Psoas muscle (tissue), 8 donors: Measurements from ENCODE around the gene PITPNM3. TPM values are rescaled to one million over a fixed set of nuclear protein-coding genes. Genes with fewer than 3 reads are reported as not detected.

Experiments used
- ATAC-seq, 4 donors: fragments of 200-7000 bp; cut with Tn5 transposase; one replicate each; pipeline ENCODE4 v1.9.1; 2020; ENCODE audit warnings: moderate library complexity in 3 of 4, mild to moderate bottlenecking in 2 of 4
- DNase-seq, 2 donors: peaks; one replicate each; pipeline ENCODE4 v3.0.0-alpha.2; 2020
- H3K27ac ChIP-seq: fragments of 200-600 bp; one replicate; pipeline ENCODE4 v1.8.0; 2022
- H3K27me3 ChIP-seq, 3 donors: fragments of 200-600 bp in 1 of 3; one replicate each; pipeline versions ENCODE4 v1.6.1 to v1.8.0; 2013 to 2022; ENCODE audit warnings: low read length in 2 of 3, mild to moderate bottlenecking in 2 of 3, moderate library complexity in 1 of 3; ENCODE audit not compliant: insufficient read depth in 3 of 3
- H3K36me3 ChIP-seq, 2 donors: fragments of 200-600 bp in 1 of 2; one replicate each; pipeline versions ENCODE4 v1.6.1 to v1.8.0; 2013 to 2022; ENCODE audit warnings: low read depth in 1 of 2, mild to moderate bottlenecking in 1 of 2, moderate library complexity in 1 of 2; ENCODE audit not compliant: insufficient read depth in 1 of 2
- H3K4me1 ChIP-seq: fragments of 200-600 bp; one replicate; pipeline ENCODE4 v1.8.0; 2022
- H3K4me3 ChIP-seq: fragments of 200-600 bp; one replicate; pipeline ENCODE4 v1.8.0; 2022; ENCODE audit warnings: mild to moderate bottlenecking
- H3K9me3 ChIP-seq: fragments of 200-600 bp; one replicate; pipeline ENCODE4 v1.8.0; 2022
- CTCF ChIP-seq: fragments of 200-600 bp; IDR thresholded peaks from one replicate; pipeline ENCODE4 v1.8.0; 2022; ENCODE audit warnings: antibody characterized with exemption
- WGBS, 3 donors: extraction: QIAGEN DNeasy Blood & Tissue Kit; methylation state at CpG; one replicate each; pipeline versions ENCODE4 v1.1.6 to v1.1.7; 2013; 5-methylcytosine and 5-hydroxymethylcytosine counted together
- intact Hi-C, 2 donors: fragments of 100-400 bp; cut with DNase I; formaldehyde crosslinking; loops; one replicate each; pipeline versions ENCODE4 v1.11.0 to v1.14.2; 2022
- polyA plus RNA-seq, 3 donors: library from polyadenylated mRNA; stranded (reverse); fragments of 200-250 nt; gene quantifications; one replicate each; pipeline ENCODE4 v1.2.3, GENCODE V29; 2013
- total RNA-seq, 4 donors: library from RNA; stranded (reverse); fragmentation: NEBNext Ultra II Directional in 2 of 4; extraction: Animal tissue kit (Norgen Biotek cat#: 25700) in 2 of 4; gene quantifications; one replicate each; pipeline versions ENCODE4 v1.2.1 to v1.2.4, GENCODE V29; 2021 to 2023
- donor health status: healthy with polysubstance abuse.
- donor health status: DM: no; HTN: no; CAD: no; lungs with moderate emphysema.
- donor health status: Bipolar disorder and iron deficiency.
- donor health status: healthy.
- donor health status: DM: yes; HTN: yes; CAD: no.
- donor health status: DM: no; HTN: no; CAD: no.
- donor health status: DM: no; HTN: no; CAD: no.
- donor health status: DM: yes; HTN: yes; CAD: no.

PITPNM3 gene
- total and polyA plus RNA-seq, 7 donors: 0.08 to 0.65 (median 0.32) TPM

GRCh38 chr17:6442775-6443174 is 113.6 kb downstream of the PITPNM3 start:
- ATAC-seq (no peak), DNase-seq (no peak)
- Histone ChIP-seq H3K4me3 (no peak overlapping the region), H3K27me3 (peaks cover 0 to 23% (median 3%) of the 10 kb centered on the region in 3 donors), H3K9me3 (no peaks in the 10 kb centered on the region), H3K27ac (no peak overlapping the region), H3K4me1 (no peaks in the 10 kb centered on the region), H3K36me3 (no peaks in the 10 kb centered on the region)
- TF ChIP-seq CTCF: no peak
- 61 to 65% (median 63%) methylated on average over 6 of the region's 6 CpGs for WGBS, 3 donors
- intact Hi-C loops: no loop called here

- peaks cover 0 to 23% (median 3%) of the 10 kb centered on the region in 3 donors for H3K27me3 ChIP-seq
- 48 to 65% (median 57%) methylated on average over 3 to 4 of the region's 4 CpGs for WGBS, 3 donors
Measured at GRCh38 chr17:6439951-6440350, 116.4 kb downstream of the PITPNM3 start.

GRCh38 chr17:6437956-6438355 is 118.4 kb downstream of the PITPNM3 start:
- Histone ChIP-seq H3K9me3 (no peaks in the 10 kb centered on the region), H3K4me1 (no peaks in the 10 kb centered on the region), H3K4me3 (no peak overlapping the region), H3K27me3 (peaks cover 0 to 23% (median 3%) of the 10 kb centered on the region in 3 donors), H3K27ac (no peak overlapping the region), H3K36me3 (no peaks in the 10 kb centered on the region)
- 52 to 59% (median 55%) methylated on average over 3 of the region's 3 CpGs for WGBS, 3 donors
- intact Hi-C loops: loop anchor here (5.0 to 10.0 kb wide), 3 partner anchors 851 to 1183 kb away; no protein-coding TSS in a partner anchor
- DNase-seq: no peak
- no peak for TF ChIP-seq CTCF
- no peak for ATAC-seq

More at GRCh38 chr17:6439951-6440350, 116.4 kb downstream of the PITPNM3 start:
- H3K27ac ChIP-seq: no peak overlapping the region
- H3K4me1 ChIP-seq: no peaks in the 10 kb centered on the region
- no peak for DNase-seq
- H3K4me3 ChIP-seq: no peak overlapping the region
- H3K36me3 ChIP-seq: no peaks in the 10 kb centered on the region
- no peak for ATAC-seq
- H3K9me3 ChIP-seq: no peaks in the 10 kb centered on the region
- intact Hi-C loops: loop anchor here (5.0 to 10.0 kb wide), 3 partner anchors 853 to 1185 kb away; no protein-coding TSS in a partner anchor
- TF ChIP-seq CTCF: no peak

- Histone ChIP-seq H3K4me3 (no peak overlapping the region), H3K27me3 (peaks cover 0 to 23% (median 3%) of the 10 kb centered on the region in 3 donors), H3K9me3 (no peaks in the 10 kb centered on the region), H3K36me3 (no peaks in the 10 kb centered on the region), H3K4me1 (no peaks in the 10 kb centered on the region), H3K27ac (no peak overlapping the region)
- WGBS, 3 donors: 21 to 26% (median 26%) methylated on average over 4 of the region's 4 CpGs
- intact Hi-C loops: loop anchor here (5.0 to 10.0 kb wide), 3 partner anchors 850 to 1183 kb away; no protein-coding TSS in a partner anchor
- DNase-seq (no peak), ATAC-seq (no peak)
- no peak for TF ChIP-seq CTCF
Measured at GRCh38 chr17:6437466-6437865, 118.9 kb downstream of the PITPNM3 start.

- 15 to 19% (median 16%) methylated on average over 8 to 9 of the region's 9 CpGs for WGBS, 3 donors
- ATAC-seq (peak; percentile 87 to 93 (median 90)), DNase-seq (peak; percentile 54 to 73)
- H3K4me1 ChIP-seq: no peaks in the 10 kb centered on the region
- no peak overlapping the region for H3K27ac ChIP-seq
- peaks cover 0 to 16% (median 3%) of the 10 kb centered on the region in 3 donors for H3K27me3 ChIP-seq
- H3K9me3 ChIP-seq: peaks cover 7% of the 10 kb centered on the region
- no peaks in the 10 kb centered on the region for H3K36me3 ChIP-seq
- peak; percentile 79 for TF ChIP-seq CTCF
- H3K4me3 ChIP-seq: no peak overlapping the region
- intact Hi-C loops: loop anchor here (5.0 to 10.0 kb wide), 3 partner anchors 849 to 1181 kb away; no protein-coding TSS in a partner anchor
Measured at GRCh38 chr17:6435968-6436367, 120.4 kb downstream of the PITPNM3 start.
